Measurements from ENCODE around the gene ARHGEF3. TPM values are rescaled to one million over a fixed set of nuclear protein-coding genes. Genes with fewer than 3 reads are reported as not detected.
A peak's percentile ranks its signal among the peaks of the same experiment; 100 is the strongest.

Gene ARHGEF3
- total RNA-seq, 2 experiments from 2014 or later, result 34.4 to 38.3 TPM

- POLR2A ChIA-PET, result no interaction called here
- CTCF ChIA-PET, result interaction anchor here (0.7 to 11.5 kb wide), 6 partner anchors 13 to 189 kb away, joined by 3 to 270 read pairs (median 4); no protein-coding TSS in a partner anchor
- no peak for ATAC-seq
These were observed 4.7 kb upstream of the ARHGEF3 start for GRCh38 chr3:56806407-56806806.

GRCh38 chr3:56802790-56803189, 1.0 kb upstream of the ARHGEF3 start:
- ChIA-PET POLR2A (no interaction called here), CTCF (interaction anchor here (1.0 to 11.5 kb wide), 10 partner anchors 9 to 187 kb away, joined by 3 to 270 read pairs (median 4); no protein-coding TSS in a partner anchor)
- H3K27me3 Mint-ChIP-seq, result no peaks in the 10 kb centered on the region
- no peak for ATAC-seq
- peak overlapping the region; percentile 92 for H3K4me3 Mint-ChIP-seq
- intact Hi-C loops (cut with DNase I, micrococcal nuclease), result loop anchor here (1.0 to 5.0 kb wide), 5 partner anchors 75 to 795 kb away; partner anchors contain the start of genes ARF4 (in 1 of the 2) and CCDC66 (in 1 of the 2)
- no peaks in the 10 kb centered on the region for H3K9me3 Mint-ChIP-seq (ENCODE audit: low read depth)
- H3K4me1 Mint-ChIP-seq, result peaks cover 24% of the 10 kb centered on the region
- DNase-seq, result no peak
- no peaks in the 10 kb centered on the region for H3K36me3 Mint-ChIP-seq (ENCODE audit: low read depth)
- no peak overlapping the region for H3K27ac Mint-ChIP-seq

More at GRCh38 chr3:56806407-56806806, 4.7 kb upstream of the ARHGEF3 start:
- H3K4me3 Mint-ChIP-seq, result no peak overlapping the region
- no peaks in the 10 kb centered on the region for H3K36me3 Mint-ChIP-seq (ENCODE audit: low read depth)
- H3K4me1 Mint-ChIP-seq, result peaks cover 10% of the 10 kb centered on the region
- no peaks in the 10 kb centered on the region for H3K9me3 Mint-ChIP-seq (ENCODE audit: low read depth)
- no peak overlapping the region for H3K27ac Mint-ChIP-seq
- no peaks in the 10 kb centered on the region for H3K27me3 Mint-ChIP-seq
- no peak for DNase-seq
- intact Hi-C loops (cut with DNase I, micrococcal nuclease), result no loop called here

- Mint-ChIP-seq H3K4me3 (peak overlapping the region; percentile 92), H3K27me3 (no peaks in the 10 kb centered on the region), H3K27ac (peak overlapping the region; percentile 26), H3K9me3 (ENCODE audit: low read depth) (no peaks in the 10 kb centered on the region), H3K36me3 (ENCODE audit: low read depth) (no peaks in the 10 kb centered on the region), H3K4me1 (peaks cover 27% of the 10 kb centered on the region)
- ChIA-PET CTCF (interaction anchor here (0.7 to 11.5 kb wide), 14 partner anchors 10 to 795 kb away, joined by 3 to 270 read pairs (median 5); partner anchors contain the start of gene ARF4), POLR2A (no interaction called here)
- intact Hi-C loops (cut with DNase I, micrococcal nuclease), result loop anchor here (1.0 to 5.0 kb wide), 5 partner anchors 75 to 795 kb away; partner anchors contain the start of genes ARF4 (in 1 of the 2) and CCDC66 (in 1 of the 2)
- ATAC-seq, result no peak
- DNase-seq, result no peak
These were observed 613 bp upstream of the ARHGEF3 start for GRCh38 chr3:56802378-56802745.

- Mint-ChIP-seq H3K36me3 (ENCODE audit: low read depth) (peaks cover 3% of the 10 kb centered on the region), H3K9me3 (ENCODE audit: low read depth) (no peaks in the 10 kb centered on the region), H3K4me3 (peak overlapping the region; percentile 92), H3K27ac (peak overlapping the region; percentile 86), H3K27me3 (no peaks in the 10 kb centered on the region), H3K4me1 (peaks cover 40% of the 10 kb centered on the region)
- ATAC-seq (peak; percentile 23), DNase-seq (peak; percentile 48)
- CTCF ChIA-PET, result interaction anchor here (0.7 to 11.5 kb wide), 40 partner anchors 11 to 208 kb away, joined by 3 to 270 read pairs (median 10); no protein-coding TSS in a partner anchor
- intact Hi-C loops (cut with DNase I, micrococcal nuclease), result loop anchor here (1.0 to 5.0 kb wide), 11 partner anchors 11 to 796 kb away; partner anchors contain the start of gene ARF4 (in 1 of the 2)
- POLR2A ChIA-PET, result interaction anchor here (0.6 to 2.7 kb wide), 12 partner anchors 12 to 180 kb away, joined by 3 to 19 read pairs (median 4); partner anchors contain the start of gene TASOR
These were observed 702 bp downstream of the ARHGEF3 start for GRCh38 chr3:56800832-56801661.

GRCh38 chr3:56800130-56800831, 1.5 kb downstream of the ARHGEF3 start:
- H3K27ac Mint-ChIP-seq, result peak overlapping the region; percentile 86
- peak; percentile 68 for ATAC-seq
- intact Hi-C loops (cut with DNase I, micrococcal nuclease), result loop anchor here (1.0 to 5.0 kb wide), 10 partner anchors 10 to 797 kb away; partner anchors contain the start of gene ARF4 (in 1 of the 2)
- no peaks in the 10 kb centered on the region for H3K9me3 Mint-ChIP-seq (ENCODE audit: low read depth)
- peak; percentile 87 for DNase-seq
- ChIA-PET CTCF (interaction anchor here (0.7 to 11.5 kb wide), 54 partner anchors 8 to 207 kb away, joined by 3 to 270 read pairs (median 7); no protein-coding TSS in a partner anchor), POLR2A (interaction anchor here (0.6 to 2.7 kb wide), 17 partner anchors 11 to 305 kb away, joined by 3 to 19 read pairs (median 4); partner anchors contain the start of gene TASOR)
- peak overlapping the region; percentile 92 for H3K4me3 Mint-ChIP-seq
- H3K36me3 Mint-ChIP-seq (ENCODE audit: low read depth), result peaks cover 4% of the 10 kb centered on the region
- H3K27me3 Mint-ChIP-seq, result no peaks in the 10 kb centered on the region
- peaks cover 48% of the 10 kb centered on the region for H3K4me1 Mint-ChIP-seq

GRCh38 chr3:56799251-56799882, 2.4 kb downstream of the ARHGEF3 start:
- intact Hi-C loops (cut with DNase I, micrococcal nuclease), result loop anchor here (1.0 kb wide), 2 partner anchors 41 to 97 kb away; no protein-coding TSS in a partner anchor
- CTCF ChIA-PET, result interaction anchor here (0.6 to 11.5 kb wide), 53 partner anchors 9 to 211 kb away, joined by 3 to 270 read pairs (median 8); no protein-coding TSS in a partner anchor
- H3K27me3 Mint-ChIP-seq, result no peaks in the 10 kb centered on the region
- peak overlapping the region; percentile 92 for H3K4me3 Mint-ChIP-seq
- peaks cover 54% of the 10 kb centered on the region for H3K4me1 Mint-ChIP-seq
- ATAC-seq (no peak), DNase-seq (peak; percentile 32)
- POLR2A ChIA-PET, result interaction anchor here (0.6 to 2.7 kb wide), 12 partner anchors 9 to 304 kb away, joined by 3 to 19 read pairs (median 4); partner anchors contain the start of gene TASOR
- H3K27ac Mint-ChIP-seq, result peak overlapping the region; percentile 88
- H3K9me3 Mint-ChIP-seq (ENCODE audit: low read depth), result no peaks in the 10 kb centered on the region
- peaks cover 8% of the 10 kb centered on the region for H3K36me3 Mint-ChIP-seq (ENCODE audit: low read depth)

GRCh38 chr3:56796996-56797395, 4.8 kb downstream of the ARHGEF3 start:
- Mint-ChIP-seq H3K9me3 (ENCODE audit: low read depth) (peaks cover 2% of the 10 kb centered on the region), H3K4me1 (peaks cover 59% of the 10 kb centered on the region), H3K27ac (peak overlapping the region; percentile 75), H3K27me3 (no peaks in the 10 kb centered on the region), H3K4me3 (peak overlapping the region; percentile 2), H3K36me3 (ENCODE audit: low read depth) (peaks cover 14% of the 10 kb centered on the region)
- DNase-seq (no peak), ATAC-seq (no peak)
- intact Hi-C loops (cut with DNase I, micrococcal nuclease), result no loop called here
- ChIA-PET POLR2A (no interaction called here), CTCF (interaction anchor here (0.6 to 11.5 kb wide), 15 partner anchors 12 to 191 kb away, joined by 3 to 270 read pairs (median 19); no protein-coding TSS in a partner anchor)

GRCh38 chr3:56796202-56796601, 5.5 kb downstream of the ARHGEF3 start:
- Mint-ChIP-seq H3K9me3 (ENCODE audit: low read depth) (peaks cover 2% of the 10 kb centered on the region), H3K4me3 (no peak overlapping the region), H3K4me1 (peaks cover 67% of the 10 kb centered on the region), H3K27me3 (no peaks in the 10 kb centered on the region), H3K36me3 (ENCODE audit: low read depth) (peaks cover 16% of the 10 kb centered on the region), H3K27ac (peak overlapping the region; percentile 75)
- ATAC-seq, result no peak
- intact Hi-C loops (cut with DNase I, micrococcal nuclease), result no loop called here
- POLR2A ChIA-PET, result interaction anchor here (0.7 kb wide), 1 partner anchor 68 kb away, joined by 3 read pairs; no protein-coding TSS in a partner anchor
- DNase-seq, result peak; percentile 37
- CTCF ChIA-PET, result interaction anchor here (1.1 to 11.5 kb wide), 4 partner anchors 11 to 192 kb away, joined by 4 to 270 read pairs (median 65); no protein-coding TSS in a partner anchor

- no peak for ATAC-seq
- ChIA-PET CTCF (interaction anchor here (1.1 to 11.5 kb wide), 4 partner anchors 11 to 193 kb away, joined by 4 to 270 read pairs (median 65); no protein-coding TSS in a partner anchor), POLR2A (interaction anchor here (0.7 kb wide), 1 partner anchor 68 kb away, joined by 3 read pairs; no protein-coding TSS in a partner anchor)
- peaks cover 71% of the 10 kb centered on the region for H3K4me1 Mint-ChIP-seq
- peaks cover 16% of the 10 kb centered on the region for H3K36me3 Mint-ChIP-seq (ENCODE audit: low read depth)
- peaks cover 2% of the 10 kb centered on the region for H3K9me3 Mint-ChIP-seq (ENCODE audit: low read depth)
- intact Hi-C loops (cut with DNase I, micrococcal nuclease), result no loop called here
- H3K27me3 Mint-ChIP-seq, result no peaks in the 10 kb centered on the region
- DNase-seq, result no peak
- peak overlapping the region; percentile 75 for H3K27ac Mint-ChIP-seq
- no peak overlapping the region for H3K4me3 Mint-ChIP-seq
These were observed 5.9 kb downstream of the ARHGEF3 start for GRCh38 chr3:56795829-56796185.

- H3K9me3 Mint-ChIP-seq (ENCODE audit: low read depth), result peaks cover 2% of the 10 kb centered on the region
- ChIA-PET CTCF (interaction anchor here (1.1 to 11.5 kb wide), 3 partner anchors 10 to 93 kb away, joined by 4 to 270 read pairs (median 6); no protein-coding TSS in a partner anchor), POLR2A (interaction anchor here (0.7 kb wide), 1 partner anchor 69 kb away, joined by 3 read pairs; no protein-coding TSS in a partner anchor)
- ATAC-seq (no peak), DNase-seq (no peak)
- no peaks in the 10 kb centered on the region for H3K27me3 Mint-ChIP-seq
- H3K4me1 Mint-ChIP-seq, result peaks cover 74% of the 10 kb centered on the region
- H3K36me3 Mint-ChIP-seq (ENCODE audit: low read depth), result peaks cover 16% of the 10 kb centered on the region
- H3K4me3 Mint-ChIP-seq, result no peak overlapping the region
- peak overlapping the region; percentile 75 for H3K27ac Mint-ChIP-seq
- intact Hi-C loops (cut with DNase I, micrococcal nuclease), result no loop called here
These were observed 6.5 kb downstream of the ARHGEF3 start for GRCh38 chr3:56795097-56795828.

Data from activated CD4-positive, alpha-beta T cell treated with anti-CD3 and anti-CD28 coated beads for 36 hours (primary cell).